Measurements from ENCODE around the gene SLC6A1.

SLC6A1 gene

DNA sequence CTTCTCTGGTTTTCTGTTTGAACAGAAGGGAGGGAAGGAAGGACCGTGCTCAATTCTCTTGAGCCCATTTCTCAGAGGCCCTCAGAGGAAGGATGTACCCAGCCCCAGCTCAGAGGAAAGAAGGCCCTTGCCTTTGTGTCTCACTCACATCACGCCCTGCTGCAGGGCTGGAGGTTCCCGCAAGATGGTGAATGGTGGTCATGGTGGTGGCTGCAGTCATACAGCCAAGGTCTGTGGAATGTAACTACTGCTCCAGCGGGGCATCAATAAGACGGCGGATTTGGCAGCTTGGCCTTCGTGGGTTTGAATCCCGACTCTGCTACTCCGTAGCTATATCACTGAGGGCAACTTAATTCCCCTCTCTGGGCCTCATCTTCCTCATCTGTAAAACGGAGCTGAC is 62.9 kb downstream of the SLC6A1 start:
- no peak for DNase-seq (ENCODE audit: low read depth in 1 of 2, low spot score in 1 of 2)
- H3K27me3 ChIP-seq (ENCODE audit: insufficient read depth, poor library complexity, severe bottlenecking), result peaks cover 5% of the 10 kb centered on the region
- no peak overlapping the region for H3K4me3 ChIP-seq (replicated peaks; ENCODE audit: insufficient read depth, low read length)
- H3K27ac ChIP-seq (replicated peaks), result no peak overlapping the region
- TF ChIP-seq SPI1 (IDR thresholded peaks at IDR 0.05; ENCODE audit: borderline replicate concordance, low read depth) (no peak), GABPA (IDR thresholded peaks at IDR 0.05; ENCODE audit: low read depth) (no peak), POLR2AphosphoS5 (IDR thresholded peaks at IDR 0.05; ENCODE audit: low read depth) (no peak)
- TF ChIP-seq, protein P1, sequence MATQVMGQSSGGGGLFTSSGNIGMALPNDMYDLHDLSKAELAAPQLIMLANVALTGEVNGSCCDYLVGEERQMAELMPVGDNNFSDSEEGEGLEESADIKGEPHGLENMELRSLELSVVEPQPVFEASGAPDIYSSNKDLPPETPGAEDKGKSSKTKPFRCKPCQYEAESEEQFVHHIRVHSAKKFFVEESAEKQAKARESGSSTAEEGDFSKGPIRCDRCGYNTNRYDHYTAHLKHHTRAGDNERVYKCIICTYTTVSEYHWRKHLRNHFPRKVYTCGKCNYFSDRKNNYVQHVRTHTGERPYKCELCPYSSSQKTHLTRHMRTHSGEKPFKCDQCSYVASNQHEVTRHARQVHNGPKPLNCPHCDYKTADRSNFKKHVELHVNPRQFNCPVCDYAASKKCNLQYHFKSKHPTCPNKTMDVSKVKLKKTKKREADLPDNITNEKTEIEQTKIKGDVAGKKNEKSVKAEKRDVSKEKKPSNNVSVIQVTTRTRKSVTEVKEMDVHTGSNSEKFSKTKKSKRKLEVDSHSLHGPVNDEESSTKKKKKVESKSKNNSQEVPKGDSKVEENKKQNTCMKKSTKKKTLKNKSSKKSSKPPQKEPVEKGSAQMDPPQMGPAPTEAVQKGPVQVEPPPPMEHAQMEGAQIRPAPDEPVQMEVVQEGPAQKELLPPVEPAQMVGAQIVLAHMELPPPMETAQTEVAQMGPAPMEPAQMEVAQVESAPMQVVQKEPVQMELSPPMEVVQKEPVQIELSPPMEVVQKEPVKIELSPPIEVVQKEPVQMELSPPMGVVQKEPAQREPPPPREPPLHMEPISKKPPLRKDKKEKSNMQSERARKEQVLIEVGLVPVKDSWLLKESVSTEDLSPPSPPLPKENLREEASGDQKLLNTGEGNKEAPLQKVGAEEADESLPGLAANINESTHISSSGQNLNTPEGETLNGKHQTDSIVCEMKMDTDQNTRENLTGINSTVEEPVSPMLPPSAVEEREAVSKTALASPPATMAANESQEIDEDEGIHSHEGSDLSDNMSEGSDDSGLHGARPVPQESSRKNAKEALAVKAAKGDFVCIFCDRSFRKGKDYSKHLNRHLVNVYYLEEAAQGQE (IDR thresholded peaks at IDR 0.05; ENCODE audit: insufficient replicate concordance, low read depth), result no peak
- TF ChIP-seq, protein P2, sequence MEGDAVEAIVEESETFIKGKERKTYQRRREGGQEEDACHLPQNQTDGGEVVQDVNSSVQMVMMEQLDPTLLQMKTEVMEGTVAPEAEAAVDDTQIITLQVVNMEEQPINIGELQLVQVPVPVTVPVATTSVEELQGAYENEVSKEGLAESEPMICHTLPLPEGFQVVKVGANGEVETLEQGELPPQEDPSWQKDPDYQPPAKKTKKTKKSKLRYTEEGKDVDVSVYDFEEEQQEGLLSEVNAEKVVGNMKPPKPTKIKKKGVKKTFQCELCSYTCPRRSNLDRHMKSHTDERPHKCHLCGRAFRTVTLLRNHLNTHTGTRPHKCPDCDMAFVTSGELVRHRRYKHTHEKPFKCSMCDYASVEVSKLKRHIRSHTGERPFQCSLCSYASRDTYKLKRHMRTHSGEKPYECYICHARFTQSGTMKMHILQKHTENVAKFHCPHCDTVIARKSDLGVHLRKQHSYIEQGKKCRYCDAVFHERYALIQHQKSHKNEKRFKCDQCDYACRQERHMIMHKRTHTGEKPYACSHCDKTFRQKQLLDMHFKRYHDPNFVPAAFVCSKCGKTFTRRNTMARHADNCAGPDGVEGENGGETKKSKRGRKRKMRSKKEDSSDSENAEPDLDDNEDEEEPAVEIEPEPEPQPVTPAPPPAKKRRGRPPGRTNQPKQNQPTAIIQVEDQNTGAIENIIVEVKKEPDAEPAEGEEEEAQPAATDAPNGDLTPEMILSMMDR (IDR thresholded peaks at IDR 0.05; ENCODE audit: insufficient read depth, low read length), result no peak

DNA sequence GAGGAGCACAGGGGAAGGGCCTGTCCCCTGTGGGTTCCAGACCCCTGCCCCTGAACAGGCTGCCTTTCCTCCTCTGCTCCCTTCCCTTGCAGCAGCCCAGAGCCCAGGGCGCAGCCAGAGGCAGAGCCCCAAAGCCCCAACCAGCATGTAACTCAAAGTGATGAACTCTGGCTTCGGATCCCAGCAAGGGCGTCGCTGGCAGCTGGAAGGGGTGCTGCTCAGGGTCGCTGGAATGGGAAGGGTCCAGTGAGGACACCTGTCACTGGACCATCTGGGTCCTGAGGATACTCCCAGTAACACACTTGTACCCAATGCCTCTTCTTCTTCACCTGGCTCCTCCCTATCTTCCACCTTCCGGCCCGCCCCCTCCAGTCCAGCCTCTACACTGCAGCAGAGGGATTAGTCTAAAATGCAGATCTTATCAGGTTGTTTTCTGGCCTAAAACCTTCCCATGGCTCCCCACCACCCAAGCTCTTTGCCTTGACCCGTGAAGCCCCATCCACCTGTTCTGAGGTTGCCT is 64.0 kb downstream of the SLC6A1 start:
- TF ChIP-seq POLR2AphosphoS5 (IDR thresholded peaks at IDR 0.05; ENCODE audit: low read depth) (no peak), SPI1 (IDR thresholded peaks at IDR 0.05; ENCODE audit: borderline replicate concordance, low read depth) (no peak)
- TF ChIP-seq, protein P1 (IDR thresholded peaks at IDR 0.05; ENCODE audit: insufficient replicate concordance, low read depth), result no peak
- TF ChIP-seq, protein P2 (IDR thresholded peaks at IDR 0.05; ENCODE audit: insufficient read depth, low read length), result no peak

DNA sequence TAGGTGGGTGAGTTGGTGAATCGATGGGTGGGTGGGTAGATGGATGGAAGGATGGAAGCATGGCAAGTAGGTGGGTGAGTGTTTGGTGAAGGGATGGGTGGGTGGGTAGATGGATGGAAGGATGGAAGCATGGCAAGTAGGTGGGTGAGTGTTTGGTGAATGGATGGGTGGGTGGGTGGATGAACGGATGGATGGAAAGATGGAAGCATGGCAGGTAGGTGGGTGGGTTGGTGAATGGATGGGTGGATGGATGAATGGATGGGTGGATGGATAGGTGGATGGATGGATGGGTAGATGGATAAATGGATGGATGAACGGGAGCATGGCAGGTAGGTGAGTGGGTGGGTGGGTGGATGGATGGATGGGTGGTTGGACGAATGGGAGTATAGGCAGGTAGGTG is 65.1 kb downstream of the SLC6A1 start:
- TF ChIP-seq, protein P2 (IDR thresholded peaks at IDR 0.05; ENCODE audit: insufficient read depth, low read length), result no peak
- TF ChIP-seq SPI1 (IDR thresholded peaks at IDR 0.05; ENCODE audit: borderline replicate concordance, low read depth) (no peak), POLR2AphosphoS5 (IDR thresholded peaks at IDR 0.05; ENCODE audit: low read depth) (no peak), GABPA (IDR thresholded peaks at IDR 0.05; ENCODE audit: low read depth) (no peak)
- TF ChIP-seq, protein P1 (IDR thresholded peaks at IDR 0.05; ENCODE audit: insufficient replicate concordance, low read depth), result no peak
- no peak overlapping the region for H3K27ac ChIP-seq (replicated peaks)
- H3K27me3 ChIP-seq (ENCODE audit: insufficient read depth, poor library complexity, severe bottlenecking), result peaks cover 7% of the 10 kb centered on the region
- no peak for DNase-seq (ENCODE audit: low read depth in 1 of 2, low spot score in 1 of 2)
- no peak overlapping the region for H3K4me3 ChIP-seq (replicated peaks; ENCODE audit: insufficient read depth, low read length)

More for the DNA sequence above, 64.0 kb downstream of the SLC6A1 start:
- Histone ChIP-seq H3K4me3 (replicated peaks; ENCODE audit: insufficient read depth, low read length) (no peak overlapping the region), H3K27ac (replicated peaks) (no peak overlapping the region), H3K27me3 (ENCODE audit: insufficient read depth, poor library complexity, severe bottlenecking) (peaks cover 5% of the 10 kb centered on the region)
- DNase-seq (ENCODE audit: low read depth in 1 of 2, low spot score in 1 of 2), result no peak

Measured in HL-60 (cell line).